Measurements from ENCODE around the gene PPEF2. TPM values are rescaled to one million over a fixed set of nuclear protein-coding genes. Genes with fewer than 3 reads are reported as not detected.
A peak's percentile ranks its signal among the peaks of the same experiment; 100 is the strongest.

PPEF2 gene
- polyA plus RNA-seq, 2 of the 4 experiments (the other 2 are of a cell fraction) = 0.03 TPM; not detected in 1

GRCh38 chr4:75876218-75876617 lies 26.0 kb downstream of the PPEF2 start:
- POLR2A ChIA-PET = no interaction called here
- no peak overlapping the region for H3K27ac ChIP-seq
- no peak for DNase-seq (ENCODE audit: low read depth in 1 of 2, low spot score in 1 of 2)
- WGBS (ENCODE audit: missing lambda C conversion rate) = 93% methylated on average over 16 of the region's 18 CpGs
- TF ChIP-seq JUNB (IDR thresholded peaks at IDR 0.05) = no peak
- no peak for TF ChIP-seq RCOR1 (IDR thresholded peaks at IDR 0.05; ENCODE audit: low read depth, low read length)
- TF ChIP-seq NR3C1 (IDR thresholded peaks at IDR 0.05) = no peak
- no peak for TF ChIP-seq GATA3 (IDR thresholded peaks at IDR 0.05; ENCODE audit: borderline replicate concordance)
- TF ChIP-seq CBX8 (IDR thresholded peaks at IDR 0.05) = no peak
- TF ChIP-seq CBX2 (IDR thresholded peaks at IDR 0.05; ENCODE audit: borderline replicate concordance, low read depth) = no peak
- TF ChIP-seq, protein P1, sequence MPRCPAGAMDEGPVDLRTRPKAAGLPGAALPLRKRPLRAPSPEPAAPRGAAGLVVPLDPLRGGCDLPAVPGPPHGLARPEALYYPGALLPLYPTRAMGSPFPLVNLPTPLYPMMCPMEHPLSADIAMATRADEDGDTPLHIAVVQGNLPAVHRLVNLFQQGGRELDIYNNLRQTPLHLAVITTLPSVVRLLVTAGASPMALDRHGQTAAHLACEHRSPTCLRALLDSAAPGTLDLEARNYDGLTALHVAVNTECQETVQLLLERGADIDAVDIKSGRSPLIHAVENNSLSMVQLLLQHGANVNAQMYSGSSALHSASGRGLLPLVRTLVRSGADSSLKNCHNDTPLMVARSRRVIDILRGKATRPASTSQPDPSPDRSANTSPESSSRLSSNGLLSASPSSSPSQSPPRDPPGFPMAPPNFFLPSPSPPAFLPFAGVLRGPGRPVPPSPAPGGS (IDR thresholded peaks at IDR 0.05) = no peak
- TF ChIP-seq CTCF (IDR thresholded peaks at IDR 0.05) = no peak
- TF ChIP-seq ZC3H11A (IDR thresholded peaks at IDR 0.05) = no peak
- no peak for TF ChIP-seq HEYL (CRISPR knock-in tag; IDR thresholded peaks at IDR 0.05)
- TF ChIP-seq NPAS2 (CRISPR knock-in tag; IDR thresholded peaks at IDR 0.05; ENCODE audit: borderline replicate concordance) = no peak
- TF ChIP-seq MAFK (IDR thresholded peaks at IDR 0.05; ENCODE audit: partially characterized antibody) = no peak
- TF ChIP-seq FOXS1 (CRISPR knock-in tag; IDR thresholded peaks at IDR 0.05) = no peak
- no peak for TF ChIP-seq EHF (CRISPR knock-in tag; IDR thresholded peaks at IDR 0.05)
- TF ChIP-seq, protein P2, sequence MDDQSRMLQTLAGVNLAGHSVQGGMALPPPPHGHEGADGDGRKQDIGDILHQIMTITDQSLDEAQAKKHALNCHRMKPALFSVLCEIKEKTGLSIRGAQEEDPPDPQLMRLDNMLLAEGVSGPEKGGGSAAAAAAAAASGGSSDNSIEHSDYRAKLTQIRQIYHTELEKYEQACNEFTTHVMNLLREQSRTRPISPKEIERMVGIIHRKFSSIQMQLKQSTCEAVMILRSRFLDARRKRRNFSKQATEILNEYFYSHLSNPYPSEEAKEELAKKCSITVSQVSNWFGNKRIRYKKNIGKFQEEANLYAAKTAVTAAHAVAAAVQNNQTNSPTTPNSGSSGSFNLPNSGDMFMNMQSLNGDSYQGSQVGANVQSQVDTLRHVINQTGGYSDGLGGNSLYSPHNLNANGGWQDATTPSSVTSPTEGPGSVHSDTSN (IDR thresholded peaks at IDR 0.05) = no peak
- no peak for TF ChIP-seq RARB (CRISPR knock-in tag; IDR thresholded peaks at IDR 0.05)
- TF ChIP-seq, protein P3, sequence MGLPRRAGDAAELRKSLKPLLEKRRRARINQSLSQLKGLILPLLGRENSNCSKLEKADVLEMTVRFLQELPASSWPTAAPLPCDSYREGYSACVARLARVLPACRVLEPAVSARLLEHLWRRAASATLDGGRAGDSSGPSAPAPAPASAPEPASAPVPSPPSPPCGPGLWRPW (IDR thresholded peaks at IDR 0.05) = no peak
- no peak for FAIRE-seq
- H3K9me3 ChIP-seq = no peaks in the 10 kb centered on the region
- no peak overlapping the region for H3K4me2 ChIP-seq
- no peaks in the 10 kb centered on the region for H3K4me1 ChIP-seq
- ATAC-seq = no peak
- CTCF ChIA-PET = interaction anchor here (0.9 to 2.3 kb wide), 2 partner anchors 9 to 19 kb away, joined by 3 to 7 read pairs; no protein-coding TSS in a partner anchor
- no peak overlapping the region for H3K4me3 ChIP-seq

DNA sequence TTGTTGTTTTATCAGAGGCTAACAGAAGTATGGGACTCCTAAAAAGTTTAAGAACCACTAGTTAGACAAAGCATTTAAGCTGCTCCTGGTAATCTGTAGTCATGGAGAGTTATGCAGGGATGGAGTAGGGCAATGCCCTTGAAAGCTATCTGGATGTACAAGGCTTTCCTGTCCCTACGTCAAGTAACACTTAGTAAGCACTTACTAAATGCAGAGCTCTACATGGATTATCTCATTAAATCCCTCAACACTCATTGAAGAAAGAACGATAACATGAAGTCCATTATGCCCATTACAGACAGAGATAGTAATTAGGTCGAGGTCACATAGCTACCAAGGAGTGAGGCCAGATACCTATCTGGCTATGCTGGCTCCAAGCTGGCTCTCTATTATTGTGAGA lies 33.2 kb downstream of the PPEF2 start:
- H3K27ac ChIP-seq = no peak overlapping the region
- peaks cover 16% of the 10 kb centered on the region; the same call in 2 of the 3 replicates for H3K4me1 ChIP-seq
- POLR2A ChIA-PET = no interaction called here
- ATAC-seq (no peak), DNase-seq (ENCODE audit: low read depth in 1 of 2, low spot score in 1 of 2) (no peak), FAIRE-seq (no peak)
- no peak overlapping the region for H3K4me2 ChIP-seq
- 64% methylated on average over 3 of the region's 3 CpGs for WGBS (ENCODE audit: missing lambda C conversion rate)
- CTCF ChIA-PET = interaction anchor here (0.8 kb wide), 1 partner anchor 9 kb away, joined by 3 read pairs; no protein-coding TSS in a partner anchor
- no peak for TF ChIP-seq HOXB13 (CRISPR knock-in tag; IDR thresholded peaks at IDR 0.05; ENCODE audit: low read depth)
- no peak for TF ChIP-seq MAFK (IDR thresholded peaks at IDR 0.05; ENCODE audit: partially characterized antibody)
- no peak for TF ChIP-seq MAZ (IDR thresholded peaks at IDR 0.05; ENCODE audit: borderline replicate concordance, low read depth, low read length)
- H3K9me3 ChIP-seq = no peaks in the 10 kb centered on the region
- H3K4me3 ChIP-seq = no peak overlapping the region

DNA sequence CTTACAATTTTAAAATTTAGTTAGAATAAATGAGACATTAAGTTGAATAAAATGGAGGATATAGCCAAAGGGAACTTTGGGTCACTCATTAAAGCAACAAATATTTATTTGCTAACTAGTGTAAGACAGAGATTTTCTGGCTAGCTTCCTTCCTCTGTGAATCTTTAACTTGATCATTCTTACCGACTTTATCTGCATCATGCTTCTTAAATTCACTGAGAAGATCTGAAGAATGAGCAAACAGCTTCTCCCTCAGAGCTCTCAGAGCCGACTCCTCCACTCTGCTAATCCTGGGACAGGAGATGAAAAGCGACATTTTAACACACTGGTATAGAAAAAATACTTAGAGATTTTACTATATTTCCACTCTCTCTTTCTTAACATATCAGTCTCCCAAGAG lies 35.1 kb downstream of the PPEF2 start:
- Histone ChIP-seq H3K4me2 (peak overlapping the region; percentile 68), H3K4me3 (no peak overlapping the region), H3K27ac (peak overlapping the region; percentile 53 to 62; a peak in 4 of 6 replicates), H3K4me1 (peaks cover 16% of the 10 kb centered on the region; the same call in 2 of the 3 replicates), H3K9me3 (no peaks in the 10 kb centered on the region)
- ChIA-PET POLR2A (no interaction called here), CTCF (interaction anchor here (0.6 to 1.2 kb wide), 3 partner anchors 9 to 202 kb away, joined by 3 read pairs; no protein-coding TSS in a partner anchor)
- DNase-seq (ENCODE audit: low read depth in 1 of 2, low spot score in 1 of 2) = peak in 1 of 2 experiments; percentile 27
- 9% methylated on average over 3 of the region's 3 CpGs for WGBS (ENCODE audit: missing lambda C conversion rate)
- TF ChIP-seq NR3C1 (IDR thresholded peaks at IDR 0.05) (no peak), MAX (IDR thresholded peaks at IDR 0.05) (no peak)
- TF ChIP-seq, protein P2 (IDR thresholded peaks at IDR 0.05) = no peak
- peak in 1 of 2 experiments; percentile 56; a peak in 3 of 6 replicates for ATAC-seq
- FAIRE-seq = no peak

All from A549 (cell line).